NCI-H146 treated with DMSO at 0.1 percent for 48 hours (cell line): ENCODE results near the gene COL4A2.
"Not testable (repeated sequence)": the region's sequence is repeated elsewhere in the genome, so short reads cannot be mapped to it uniquely, and the experiment has no call there.

Experiments
- DNase-seq: peaks from one replicate; lab custom pipeline; 2025; ENCODE audit not compliant: unreplicated experiment; lab: John Stamatoyannopoulos, UW

COL4A2 gene

DNA sequence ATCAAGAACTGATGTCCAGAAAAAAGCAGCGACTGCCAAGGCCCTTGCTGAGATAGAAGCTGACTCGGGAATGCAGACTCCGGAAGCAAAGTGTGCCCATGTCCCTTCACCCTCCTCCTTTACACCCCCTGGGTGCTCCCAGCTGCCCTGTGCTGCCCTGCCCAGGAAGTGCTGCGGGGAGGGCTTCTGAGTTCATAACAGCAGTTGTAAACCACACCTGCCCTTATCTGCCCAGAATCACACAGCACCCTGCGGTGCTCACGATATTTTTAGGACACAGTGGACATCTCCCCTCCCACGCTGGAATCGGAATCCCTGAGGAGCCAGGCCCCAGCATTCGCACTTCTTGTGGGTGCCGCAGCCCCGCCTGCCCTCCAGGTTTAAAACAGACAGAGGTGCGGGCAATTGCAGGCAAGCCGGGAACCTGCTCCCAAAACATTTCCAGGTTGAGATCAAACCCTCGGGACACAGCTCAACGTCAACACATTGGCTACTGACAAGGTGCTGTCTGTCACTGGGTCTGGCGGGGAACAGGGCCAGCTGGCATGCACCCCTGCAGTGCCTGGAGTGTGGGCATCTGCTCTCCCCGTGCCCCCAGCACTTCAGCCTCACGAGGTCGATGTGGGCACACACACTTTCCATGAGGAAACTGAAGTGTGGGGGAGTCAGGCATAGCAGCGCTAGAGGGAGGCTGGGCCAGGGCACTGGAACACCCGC is 217.6 kb downstream of the COL4A2 start:
- DNase-seq = peak; percentile 79

DNA sequence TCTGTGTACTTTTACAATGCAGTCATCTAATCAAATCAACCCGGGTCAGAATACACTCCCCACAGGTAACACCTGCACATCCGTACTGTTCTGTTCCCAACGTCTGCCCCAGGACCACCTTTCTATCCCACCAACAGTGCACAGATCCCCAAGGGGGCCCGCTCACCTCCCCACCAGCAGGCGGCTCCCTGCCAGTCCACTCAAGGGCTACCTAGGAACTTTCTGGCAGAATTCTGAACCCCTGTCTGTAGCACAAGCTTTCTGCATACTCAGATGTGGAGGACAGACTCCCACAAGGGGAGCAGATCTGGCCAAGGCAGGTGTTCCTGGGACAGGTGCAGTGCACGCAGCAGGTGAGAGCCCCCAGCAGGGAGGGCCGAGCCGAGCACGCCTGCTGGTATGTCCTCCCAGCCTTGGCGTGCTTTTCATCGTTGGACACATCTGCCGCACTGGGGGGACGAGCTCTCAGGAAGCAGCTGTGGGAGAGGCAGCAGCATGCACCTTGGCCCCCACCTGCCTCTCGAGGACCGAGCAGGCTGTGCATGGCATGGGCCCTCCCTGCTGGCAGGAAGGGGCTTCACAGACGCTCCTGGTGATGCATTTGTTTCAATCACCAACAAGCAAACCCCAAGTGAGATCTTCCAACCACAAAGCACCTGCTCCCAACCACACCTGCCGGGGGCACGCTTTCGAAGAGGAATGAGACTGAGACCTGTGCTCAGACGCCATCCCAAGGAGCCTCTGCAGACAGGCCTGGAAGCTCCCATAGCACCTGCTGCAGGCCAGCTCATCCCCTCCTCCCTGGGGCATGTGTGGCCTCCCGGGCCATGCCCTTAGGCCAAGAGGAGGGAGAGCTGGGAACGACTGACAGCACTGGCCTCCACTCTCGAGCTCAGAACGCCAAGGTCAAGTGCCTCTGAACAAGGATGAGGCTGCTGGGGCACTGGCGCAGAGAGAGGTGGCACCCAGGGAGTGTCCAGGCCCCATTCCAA is 218.5 kb downstream of the COL4A2 start:
- DNase-seq = peak; percentile 92

DNA sequence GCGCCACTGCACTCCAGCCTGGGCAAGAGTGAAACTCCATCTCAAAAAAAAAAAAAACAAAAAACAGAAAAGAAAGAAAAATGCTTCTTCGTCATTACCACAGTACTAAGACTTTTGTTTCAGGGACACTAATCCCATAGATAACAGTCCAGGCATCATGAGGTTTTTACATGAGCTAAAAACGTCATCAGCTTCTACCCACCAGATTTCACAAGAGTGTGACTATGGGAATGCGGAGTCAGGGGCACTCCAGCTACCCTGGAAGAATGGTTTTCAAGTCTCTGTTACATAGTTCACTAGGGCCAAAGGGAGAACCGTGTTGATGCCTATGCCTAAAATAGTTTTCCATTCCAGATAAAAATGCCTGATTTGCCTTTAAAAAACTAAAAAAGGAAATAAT is 221.3 kb downstream of the COL4A2 start:
- no peak for DNase-seq

DNA sequence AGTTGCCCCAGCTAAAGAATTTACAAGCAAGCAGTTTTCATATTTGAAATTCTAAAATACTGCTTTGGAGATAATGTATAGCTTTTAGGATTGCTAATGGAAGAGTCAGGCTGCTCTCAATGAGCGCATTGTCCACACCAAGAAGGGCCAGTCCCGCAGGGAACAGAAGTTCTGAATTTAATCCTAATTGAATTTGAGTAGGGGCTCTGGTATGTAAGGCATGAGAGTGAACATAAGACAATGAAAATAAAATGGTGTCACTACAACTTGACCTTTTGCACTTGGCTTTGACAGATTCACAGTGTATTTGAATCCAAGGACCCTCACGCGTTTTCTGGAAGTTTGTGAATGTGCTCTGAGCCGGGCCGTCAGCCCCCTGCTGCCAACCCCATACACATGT is 221.8 kb downstream of the COL4A2 start:
- DNase-seq = no peak

DNA sequence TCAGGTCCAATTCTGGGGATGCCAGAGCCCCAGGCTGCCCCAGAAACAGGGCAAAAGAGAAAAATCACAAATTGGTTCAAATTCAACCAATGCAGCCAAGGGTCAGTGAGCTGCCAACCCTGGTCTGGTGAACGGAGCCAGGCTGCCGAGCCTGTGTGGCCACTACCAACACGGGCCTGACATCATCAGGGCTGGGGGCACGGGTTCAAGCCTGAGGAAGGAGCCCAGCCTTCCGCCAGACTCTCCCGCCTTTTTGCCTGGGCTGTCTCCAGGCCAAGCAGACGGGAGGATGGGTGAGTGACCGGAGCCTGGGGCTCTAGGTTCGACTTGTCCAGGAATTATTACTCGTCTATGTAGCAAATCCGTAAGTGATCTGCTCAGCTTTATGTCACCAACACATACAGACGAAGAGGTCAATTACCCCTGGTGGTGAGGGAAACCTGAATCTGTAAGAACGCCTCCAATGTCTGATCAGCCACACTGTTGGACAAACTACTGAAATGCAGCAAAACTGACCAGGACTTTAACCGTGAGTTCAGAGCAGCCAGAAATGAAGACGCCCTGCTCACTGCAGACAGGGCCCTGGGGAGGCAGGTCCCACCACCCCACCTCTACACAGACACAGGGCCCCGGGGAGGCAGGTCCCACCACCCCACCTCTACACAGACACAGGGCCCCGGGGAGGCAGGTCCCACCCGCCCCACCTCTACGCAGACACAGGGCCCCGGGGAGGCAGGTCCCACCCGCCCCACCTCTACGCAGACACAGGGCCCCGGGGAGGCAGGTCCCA is 222.6 kb downstream of the COL4A2 start:
- DNase-seq = no peak

DNA sequence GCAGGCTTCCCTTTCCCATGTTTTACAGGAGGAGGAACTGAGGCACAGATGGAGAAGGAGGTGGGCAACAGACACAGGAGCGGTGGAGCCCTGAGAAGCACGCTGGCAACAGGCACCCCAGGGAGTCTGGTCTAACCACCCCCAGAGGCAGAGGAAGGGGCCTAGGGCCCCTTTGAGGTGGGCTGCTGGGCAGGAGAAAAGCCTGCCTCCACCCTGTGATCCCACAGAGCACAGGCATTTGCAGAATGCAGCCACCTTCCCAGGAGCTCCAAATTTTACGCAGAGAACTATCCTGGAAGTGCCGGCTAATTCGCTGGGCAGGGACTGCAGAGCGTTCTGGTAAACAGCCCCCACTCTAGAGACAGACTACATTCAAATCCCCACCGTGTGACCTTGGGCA is 224.0 kb downstream of the COL4A2 start:
- DNase-seq = no peak

DNA sequence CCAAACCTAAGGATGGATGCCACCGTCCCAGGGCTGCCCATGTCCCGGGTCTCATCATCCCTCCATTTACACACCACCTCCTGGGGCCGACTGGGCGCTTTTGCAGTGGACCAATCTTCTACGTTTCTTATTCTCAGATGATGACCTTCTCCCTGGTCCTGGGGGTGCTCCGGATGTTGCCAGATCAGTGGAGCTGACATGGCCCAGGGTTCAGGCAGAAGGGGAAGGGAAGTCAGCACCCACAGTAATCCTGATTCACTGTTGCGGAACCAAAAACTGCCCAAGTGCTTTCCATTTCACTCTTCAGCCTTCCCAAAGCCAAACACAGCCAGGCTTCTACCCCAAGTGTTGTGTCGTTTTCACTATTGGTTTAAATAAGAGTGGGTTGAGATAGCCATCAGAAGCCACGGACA is 224.6 kb downstream of the COL4A2 start:
- no peak for DNase-seq

DNA sequence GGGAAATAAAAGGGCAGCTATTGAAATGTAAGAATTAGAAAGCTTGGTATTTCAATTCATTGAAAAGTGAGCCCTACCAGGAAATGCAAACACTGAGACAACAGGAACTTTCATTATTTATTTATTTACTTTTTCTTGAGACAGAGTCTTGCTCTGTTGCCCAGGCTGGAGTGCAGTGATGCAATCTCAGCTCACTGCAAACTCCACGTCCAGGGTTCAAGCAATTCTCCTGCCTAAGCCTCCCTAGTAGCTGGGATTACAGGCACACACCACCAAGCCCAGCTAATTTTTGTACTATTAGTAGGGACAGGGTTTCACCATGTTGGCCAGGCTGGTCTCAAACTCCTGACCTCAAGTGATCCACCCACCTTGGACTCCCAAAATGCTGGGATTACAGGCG is 225.2 kb downstream of the COL4A2 start:
- not testable (repeated sequence) for DNase-seq

DNA sequence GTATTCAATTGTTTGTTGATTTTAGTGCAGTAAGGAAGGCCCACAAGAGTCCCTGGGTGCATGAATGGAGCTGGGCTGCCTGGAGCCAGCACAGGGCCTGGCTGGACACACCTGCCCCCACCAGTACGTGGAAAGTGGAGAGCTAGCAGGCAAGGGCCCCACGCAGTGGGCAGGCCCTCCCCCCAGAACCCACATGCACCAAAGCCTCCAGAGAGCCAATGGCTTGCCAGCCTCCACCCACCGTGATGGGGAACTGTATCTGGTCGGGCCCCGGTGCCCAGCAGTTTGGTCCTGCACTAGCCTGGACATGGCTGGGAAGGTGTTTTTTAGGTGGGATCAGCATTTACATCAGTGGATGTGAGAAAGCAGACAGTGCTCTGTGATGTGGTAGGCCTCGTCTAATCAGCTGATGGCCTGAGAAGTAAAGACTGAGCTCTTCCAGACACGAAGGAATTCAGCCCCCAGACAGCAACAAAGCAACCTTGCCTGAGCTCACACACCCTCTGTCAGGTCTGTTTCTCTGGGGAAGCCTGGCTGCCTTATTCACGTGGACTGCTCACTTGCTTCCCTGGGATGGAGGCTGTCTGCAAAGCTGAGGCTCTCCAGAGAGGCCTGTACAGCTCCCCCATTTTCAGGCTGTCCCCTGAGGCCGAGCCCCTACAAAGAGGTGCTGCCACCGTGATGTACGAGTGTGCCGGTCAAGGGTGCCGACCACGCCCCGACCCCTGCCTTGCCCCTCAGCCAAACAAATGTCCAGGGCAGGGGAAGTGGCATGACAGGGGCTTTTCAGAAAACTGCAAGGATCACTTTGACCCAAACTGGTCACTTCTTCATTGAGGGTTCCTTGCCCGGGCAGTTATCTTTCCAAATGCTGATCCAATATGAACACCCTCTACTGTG is 226.9 kb downstream of the COL4A2 start:
- DNase-seq = no peak

DNA sequence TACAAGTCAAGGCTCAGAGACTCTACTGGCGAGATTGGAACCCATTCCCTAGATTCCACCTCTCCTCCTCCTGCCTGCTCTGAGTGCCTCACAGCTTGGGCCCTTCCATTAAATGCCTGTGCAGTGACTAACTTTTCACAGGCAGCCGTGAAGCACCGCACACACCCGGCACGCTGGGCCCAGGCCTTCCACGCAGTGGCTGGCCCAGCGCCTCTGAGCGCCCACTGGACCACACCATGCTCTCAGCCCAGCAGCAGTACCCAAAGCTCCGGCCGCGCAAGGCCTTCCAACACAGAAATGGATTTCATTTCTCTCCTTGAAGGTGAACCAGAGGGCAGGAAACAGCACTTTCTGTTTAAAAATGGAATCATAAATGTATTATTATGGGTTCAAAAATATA is 228.4 kb downstream of the COL4A2 start:
- DNase-seq = no peak

DNA sequence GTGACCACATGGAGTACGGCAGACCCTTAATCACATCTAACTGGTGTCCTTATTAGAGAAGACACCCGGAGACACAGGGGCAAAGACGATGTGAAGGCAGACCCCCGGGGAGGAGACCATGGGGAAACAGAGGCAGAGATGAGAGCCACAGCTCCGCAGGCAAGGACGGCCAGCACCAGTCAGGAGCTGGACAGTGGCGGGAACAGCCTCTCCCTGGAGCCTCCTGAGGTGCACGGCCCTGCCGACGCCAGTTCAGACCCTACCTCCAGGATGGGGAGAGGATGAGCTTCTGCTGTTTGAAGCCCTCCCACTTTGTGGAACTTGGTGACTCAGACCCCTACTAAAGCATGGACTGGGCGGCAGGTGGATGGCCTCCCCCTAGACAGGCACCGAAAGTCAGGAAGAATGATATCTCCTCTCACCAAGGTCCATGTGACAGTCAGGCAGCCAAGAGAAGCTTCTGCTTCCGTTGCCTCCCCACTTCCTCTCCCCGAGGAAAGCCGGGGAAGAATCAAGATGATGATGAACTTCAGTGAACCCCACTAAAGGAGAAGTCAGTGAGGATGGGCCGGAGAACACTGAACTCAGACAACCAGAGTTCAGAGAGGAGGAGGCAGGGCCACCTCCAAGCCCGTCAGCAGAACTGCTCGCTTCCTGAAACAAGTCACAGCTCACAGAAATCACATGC is 229.1 kb downstream of the COL4A2 start:
- no peak for DNase-seq

DNA sequence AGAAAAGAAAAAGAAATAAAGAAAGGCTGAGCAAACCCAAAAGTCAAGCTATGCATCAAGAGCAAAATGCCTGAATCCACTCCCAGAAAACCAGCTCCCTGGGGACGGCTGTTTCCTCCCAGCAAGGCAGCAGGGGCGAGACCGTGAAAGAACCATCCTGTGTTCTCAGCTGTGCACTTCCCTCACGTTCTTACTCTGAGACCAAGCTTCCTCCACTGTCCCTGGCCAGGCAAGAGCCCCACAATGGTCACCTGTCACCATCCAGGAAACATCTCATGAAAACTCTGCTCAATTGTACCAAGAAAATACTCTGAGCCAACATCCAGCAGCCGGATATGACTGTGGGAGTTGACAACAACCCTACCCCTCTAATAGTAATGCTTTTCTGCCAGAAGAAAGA is 231.5 kb downstream of the COL4A2 start:
- no peak for DNase-seq

DNA sequence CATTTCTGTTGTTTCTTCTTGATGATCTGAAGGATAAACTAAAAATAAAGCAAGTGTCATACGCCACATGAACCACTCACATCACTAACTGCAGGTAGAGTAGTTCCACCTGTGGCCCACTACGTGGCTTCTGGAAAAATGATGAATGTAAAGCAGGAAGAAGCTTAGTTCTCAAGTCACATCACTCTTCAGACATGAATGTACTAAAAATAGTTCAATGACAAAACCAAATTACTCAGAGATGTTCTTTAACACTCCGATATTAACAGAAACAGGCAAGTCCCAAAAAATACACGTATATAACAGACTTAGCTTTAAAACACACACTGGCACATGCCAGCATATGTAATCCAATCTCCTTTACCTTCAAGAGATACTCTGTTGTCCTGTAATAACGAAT is 232.8 kb downstream of the COL4A2 start:
- no peak for DNase-seq

DNA sequence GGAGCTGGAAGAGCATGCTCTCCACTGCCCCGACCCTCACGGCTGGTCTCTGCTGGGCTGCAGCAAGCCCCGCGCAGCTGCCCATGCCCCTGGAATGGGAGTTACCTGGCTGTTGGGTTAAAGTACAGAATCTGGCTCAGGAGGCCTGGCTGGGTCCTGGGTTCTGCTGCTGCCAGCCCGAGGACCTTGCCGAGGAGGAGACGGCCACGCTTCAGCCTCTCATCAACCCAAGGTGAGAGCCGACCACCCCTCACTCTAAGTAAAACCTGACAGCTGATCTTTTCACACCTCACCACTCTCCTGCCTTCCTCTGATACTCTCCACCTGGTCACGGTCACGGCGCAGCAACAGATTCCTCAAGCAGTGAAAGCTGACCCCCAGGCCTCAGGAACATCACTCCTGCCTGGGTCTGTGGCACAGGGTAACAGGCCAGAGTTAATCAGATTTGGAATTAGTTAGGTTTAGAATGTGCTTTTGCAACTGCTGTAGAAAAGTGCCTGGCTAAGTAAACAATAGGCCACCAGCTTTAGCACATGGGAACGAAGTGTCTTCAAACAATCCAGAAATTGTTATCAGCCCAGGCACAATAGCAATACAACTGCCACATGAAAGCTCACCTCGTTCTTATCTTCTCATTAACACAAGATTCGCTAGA is 233.9 kb downstream of the COL4A2 start:
- DNase-seq = no peak

DNA sequence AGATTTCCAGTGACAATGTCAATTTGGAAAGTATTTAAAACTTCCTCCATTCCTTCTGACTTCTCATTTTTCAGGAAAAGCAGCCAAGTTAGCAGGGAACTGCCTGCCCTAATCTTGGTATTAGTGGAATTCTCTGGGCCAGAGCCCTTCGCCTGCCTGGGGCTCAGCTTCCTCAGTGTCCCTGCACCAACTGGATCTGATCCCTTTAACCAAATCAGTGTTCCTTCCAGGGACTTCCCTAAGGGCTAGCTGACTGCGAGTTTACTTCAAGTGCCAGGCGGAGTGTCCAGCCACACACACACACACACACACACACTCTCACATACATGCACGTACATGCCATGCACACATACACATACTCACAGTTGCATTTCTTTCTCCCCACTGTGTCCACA is 234.4 kb downstream of the COL4A2 start:
- DNase-seq = no peak

DNA sequence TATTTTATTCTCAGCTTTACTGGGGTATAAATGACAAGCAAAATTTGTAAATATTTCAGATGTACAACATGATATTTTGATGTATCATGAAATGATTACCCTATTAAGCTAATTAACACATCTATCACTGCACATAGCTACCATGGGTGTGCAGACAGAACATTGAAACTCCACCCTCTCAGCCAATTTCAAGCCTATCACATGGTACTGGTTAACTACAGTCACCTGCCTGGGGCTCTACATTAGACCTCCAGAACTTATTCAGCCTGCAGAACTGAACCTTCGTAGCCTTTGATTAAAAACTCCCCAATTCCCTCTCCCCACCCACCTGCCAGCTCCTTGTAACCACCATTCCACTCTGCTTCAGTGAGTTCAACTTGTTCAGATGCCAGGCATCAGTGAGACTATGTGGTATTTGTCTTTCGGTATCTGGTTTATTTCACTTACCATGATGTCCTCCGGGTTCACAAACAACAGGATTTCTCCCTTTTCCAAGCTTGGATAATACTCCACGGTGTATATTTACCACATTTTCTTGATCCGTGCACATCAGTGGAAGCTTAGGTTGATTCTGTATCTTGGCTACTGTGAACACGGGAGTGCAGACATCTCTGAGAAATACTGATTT is 235.2 kb downstream of the COL4A2 start:
- DNase-seq = no peak

DNA sequence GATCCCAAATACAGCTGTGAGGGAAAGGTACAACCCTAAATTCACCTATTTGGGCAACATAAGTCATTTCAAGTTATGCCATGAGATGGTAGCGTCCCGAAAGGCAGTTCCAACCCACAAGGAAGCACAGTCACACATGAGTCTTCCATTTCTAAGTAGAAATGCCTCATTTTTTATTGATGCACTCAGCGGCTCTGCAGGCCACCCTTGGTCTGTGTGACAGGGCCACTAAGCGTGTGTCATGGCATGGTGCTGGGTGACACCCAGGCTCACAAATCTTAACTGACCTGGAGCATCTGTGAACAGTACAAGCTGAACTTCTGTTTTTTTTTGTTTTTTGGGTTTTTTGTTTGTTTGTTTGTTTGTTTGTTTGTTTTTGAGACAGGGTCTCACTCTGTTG is 239.3 kb downstream of the COL4A2 start:
- DNase-seq = no peak

DNA sequence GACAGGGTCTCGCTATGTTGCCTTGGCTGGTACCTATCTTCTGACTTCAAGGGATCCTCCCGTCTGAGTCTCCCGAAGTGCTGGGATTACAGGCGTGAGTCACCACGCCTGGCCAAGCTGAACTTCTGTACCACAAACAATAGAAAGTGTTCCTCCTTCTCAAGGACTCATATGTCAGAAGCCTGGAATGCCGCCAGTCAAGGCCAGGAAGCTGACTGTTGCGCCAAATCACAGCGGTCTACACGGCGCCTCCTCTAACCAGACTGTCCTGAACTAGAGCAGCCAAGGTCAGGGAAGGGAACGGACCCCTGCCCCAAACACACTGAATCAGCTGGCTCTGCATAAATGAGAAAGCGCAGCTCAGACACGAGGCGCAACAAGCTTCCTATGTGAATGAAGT is 239.8 kb downstream of the COL4A2 start:
- no peak for DNase-seq
